ENCODE results near the gene IRX4. TPM values are rescaled to one million over a fixed set of nuclear protein-coding genes. Genes with fewer than 3 reads are reported as not detected.
"Not testable (repeated sequence)": the region's sequence is repeated elsewhere in the genome, so short reads cannot be mapped to it uniquely, and the experiment has no call there.

IRX4 gene
- total RNA-seq, 2 experiments from 2014 or later, result not detected

GRCh38 chr5:1880377-1881025, 2.2 kb downstream of the IRX4 start:
- H3K36me3 Mint-ChIP-seq, result no peaks in the 10 kb centered on the region
- no peak for DNase-seq
- no peak overlapping the region for H3K4me3 Mint-ChIP-seq
- H3K9me3 Mint-ChIP-seq, result no peaks in the 10 kb centered on the region
- H3K27ac Mint-ChIP-seq, result no peak overlapping the region
- peaks cover 17% of the 10 kb centered on the region for H3K4me1 Mint-ChIP-seq
- H3K27me3 Mint-ChIP-seq, result peaks cover 77% of the 10 kb centered on the region

DNA sequence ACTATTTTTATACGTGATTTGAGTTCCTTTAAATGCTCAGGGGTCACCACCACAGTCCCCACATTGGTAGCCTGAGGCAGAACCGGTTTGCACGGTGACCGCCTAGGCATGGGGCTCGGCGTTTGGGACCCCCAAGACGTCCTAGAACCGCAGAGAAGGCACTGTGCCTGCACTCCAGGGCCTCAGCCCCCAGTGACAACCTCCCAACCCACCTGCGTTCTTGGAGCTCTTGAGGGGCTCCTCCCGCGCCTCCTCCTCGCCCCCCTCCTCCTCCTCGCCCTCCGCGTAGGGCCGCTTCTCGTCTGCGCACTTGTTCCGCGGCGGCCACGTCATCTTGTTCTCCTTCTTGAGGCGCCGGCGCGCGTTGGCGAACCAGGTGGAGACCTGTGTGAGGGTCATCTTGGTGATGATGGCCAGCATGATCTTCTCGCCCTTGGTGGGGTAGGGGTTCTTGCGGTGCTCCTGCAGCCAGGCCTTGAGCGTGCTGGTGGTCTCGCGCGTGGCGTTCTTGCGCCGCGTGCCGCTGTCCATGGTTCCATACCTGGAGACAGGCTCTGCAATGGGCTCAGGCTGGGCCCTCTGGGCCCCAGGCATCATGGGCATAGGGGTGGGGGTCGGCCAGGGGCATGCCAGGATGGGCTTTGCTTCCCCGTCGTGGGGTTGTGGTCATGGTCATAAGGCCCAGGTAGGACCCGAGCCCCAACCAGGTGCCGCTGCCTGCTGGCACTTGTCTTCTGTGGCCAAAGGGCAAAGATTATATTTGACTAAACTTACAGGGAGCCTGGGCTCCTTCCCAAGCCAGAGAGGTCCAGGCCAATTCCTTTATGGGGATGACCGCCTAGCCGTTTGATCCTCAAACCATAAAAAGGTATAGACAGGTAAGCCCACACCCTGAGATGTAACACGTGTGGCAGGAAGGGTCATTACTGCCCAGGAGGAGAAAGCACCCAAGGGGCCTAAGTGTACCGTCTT, 3.1 kb downstream of the IRX4 start:
- Mint-ChIP-seq H3K9me3 (no peaks in the 10 kb centered on the region), H3K4me3 (no peak overlapping the region), H3K27ac (no peak overlapping the region), H3K36me3 (no peaks in the 10 kb centered on the region), H3K4me1 (peaks cover 20% of the 10 kb centered on the region), H3K27me3 (peaks cover 77% of the 10 kb centered on the region)
- DNase-seq, result no peak

DNA sequence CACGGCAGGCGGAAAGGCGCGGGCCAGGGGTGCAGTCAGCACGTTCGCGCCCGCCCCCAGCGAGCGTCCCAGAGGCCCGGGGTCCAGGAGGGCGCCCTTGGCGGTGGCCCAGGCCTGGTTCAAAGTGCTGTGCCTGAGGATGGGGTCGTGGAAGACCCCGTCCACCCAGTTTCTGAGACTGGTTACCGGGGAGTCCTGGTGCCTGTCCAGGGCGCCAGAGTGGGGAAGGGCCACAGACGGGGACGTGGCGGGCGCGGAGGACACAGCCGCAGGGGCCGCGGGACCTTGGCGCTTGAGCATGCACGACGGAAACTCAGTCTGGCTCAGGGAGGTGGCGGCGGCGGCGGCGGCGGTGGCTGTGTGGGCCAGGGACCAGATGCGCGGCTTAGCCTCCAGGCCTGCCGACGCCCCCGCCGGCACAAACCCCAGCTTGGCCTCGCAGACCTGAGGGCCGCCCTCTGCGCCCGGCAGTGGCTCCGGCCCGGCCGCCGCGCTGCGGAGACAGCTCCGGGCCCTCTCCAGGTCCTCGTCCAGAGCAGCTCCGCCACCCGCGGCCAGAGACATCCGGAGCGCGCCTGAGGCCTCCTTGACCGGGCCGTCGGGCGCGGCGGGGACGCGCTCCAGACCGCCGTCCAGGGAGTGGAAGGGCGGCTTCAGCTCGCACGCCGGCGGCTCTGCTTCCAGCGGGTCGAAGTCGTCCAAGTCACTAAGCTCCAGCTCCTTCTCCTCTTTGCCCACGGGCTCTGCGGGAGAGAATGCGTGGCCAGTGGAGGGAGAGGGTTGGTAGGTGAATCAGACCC, 4.5 kb downstream of the IRX4 start:
- peaks cover 79% of the 10 kb centered on the region for H3K27me3 Mint-ChIP-seq
- H3K4me1 Mint-ChIP-seq, result peaks cover 18% of the 10 kb centered on the region
- H3K9me3 Mint-ChIP-seq, result no peaks in the 10 kb centered on the region
- H3K36me3 Mint-ChIP-seq, result no peaks in the 10 kb centered on the region
- no peak overlapping the region for H3K27ac Mint-ChIP-seq
- no peak overlapping the region for H3K4me3 Mint-ChIP-seq
- DNase-seq, result no peak

DNA sequence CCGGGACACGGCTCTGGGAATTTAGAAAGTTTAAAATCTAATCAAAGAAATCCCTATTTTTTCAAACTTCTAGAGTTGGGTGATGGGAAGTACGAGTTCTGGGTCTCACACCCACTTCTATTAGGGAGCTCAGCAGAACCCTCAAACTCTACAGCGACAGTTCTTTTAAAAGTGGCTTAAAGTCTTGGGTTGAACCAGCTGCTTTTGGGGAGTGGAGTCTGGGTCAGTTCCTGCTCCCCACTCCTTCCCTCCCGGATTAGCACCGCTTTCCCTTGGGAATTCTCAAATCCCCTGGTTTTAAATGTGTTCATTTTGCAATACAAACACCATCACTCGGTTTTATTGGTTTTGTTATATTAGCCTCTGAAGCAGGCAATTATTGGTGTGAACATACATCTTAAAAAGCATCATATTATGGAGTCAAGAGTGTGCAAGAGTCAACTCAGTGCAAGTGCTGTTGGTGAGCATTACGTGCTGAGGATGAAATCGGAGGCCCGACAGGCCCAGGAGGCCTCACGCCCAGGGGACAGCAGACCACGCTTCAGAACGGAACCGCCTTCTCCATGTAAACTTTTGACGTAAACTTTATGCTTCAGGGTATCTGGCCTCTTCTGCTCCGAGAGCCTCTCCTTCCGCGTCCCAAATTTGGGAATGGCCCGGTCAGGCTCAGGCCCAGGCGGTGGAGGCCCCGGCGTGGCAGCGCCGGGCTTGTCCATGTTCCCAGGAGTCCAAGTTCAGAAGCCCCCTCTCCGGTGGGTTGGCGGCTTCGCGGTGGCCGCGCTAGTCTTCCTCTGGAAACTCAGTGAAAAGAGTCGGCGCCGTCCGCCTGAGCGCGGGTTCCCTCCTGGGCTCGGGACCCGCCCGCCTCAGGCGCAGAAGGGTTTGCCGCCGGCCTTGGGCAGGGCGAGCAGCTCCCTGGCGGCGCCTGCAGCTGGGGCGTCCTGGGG, 5.3 kb downstream of the IRX4 start:
- Mint-ChIP-seq H3K4me3 (no peak overlapping the region), H3K9me3 (no peaks in the 10 kb centered on the region), H3K36me3 (no peaks in the 10 kb centered on the region), H3K27me3 (peaks cover 83% of the 10 kb centered on the region), H3K27ac (no peak overlapping the region), H3K4me1 (peaks cover 18% of the 10 kb centered on the region)
- DNase-seq, result no peak

DNA sequence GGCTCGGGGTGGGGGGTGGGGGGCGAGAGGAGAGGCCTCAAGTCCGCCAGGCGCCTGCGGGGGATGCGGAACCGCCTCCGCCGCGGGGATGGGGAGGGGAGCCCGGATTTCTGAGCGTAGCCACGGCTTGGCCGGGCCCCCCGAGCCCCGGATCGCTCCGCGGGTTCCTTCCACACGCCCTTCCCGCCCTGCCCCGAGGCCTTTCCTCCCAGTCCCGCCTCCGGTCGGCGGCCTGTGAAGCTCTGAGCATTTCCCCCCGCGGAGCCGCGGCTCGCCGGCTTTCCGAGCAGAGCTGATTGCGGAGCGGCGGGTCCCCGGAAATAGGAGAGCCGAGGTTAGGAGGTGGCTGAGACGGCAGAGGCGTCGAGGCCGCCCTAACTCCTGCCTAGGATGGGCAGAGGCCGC, 6.1 kb downstream of the IRX4 start:
- Mint-ChIP-seq H3K4me3 (no peak overlapping the region), H3K9me3 (no peaks in the 10 kb centered on the region), H3K27ac (no peak overlapping the region), H3K36me3 (no peaks in the 10 kb centered on the region), H3K4me1 (peaks cover 18% of the 10 kb centered on the region), H3K27me3 (peaks cover 82% of the 10 kb centered on the region)
- peak; percentile 36 for DNase-seq

GRCh38 chr5:1875843-1876659, 6.7 kb downstream of the IRX4 start:
- Mint-ChIP-seq H3K4me1 (peaks cover 16% of the 10 kb centered on the region), H3K27ac (no peak overlapping the region), H3K9me3 (no peaks in the 10 kb centered on the region), H3K36me3 (no peaks in the 10 kb centered on the region), H3K4me3 (no peak overlapping the region), H3K27me3 (peaks cover 76% of the 10 kb centered on the region)
- DNase-seq, result no peak

DNA sequence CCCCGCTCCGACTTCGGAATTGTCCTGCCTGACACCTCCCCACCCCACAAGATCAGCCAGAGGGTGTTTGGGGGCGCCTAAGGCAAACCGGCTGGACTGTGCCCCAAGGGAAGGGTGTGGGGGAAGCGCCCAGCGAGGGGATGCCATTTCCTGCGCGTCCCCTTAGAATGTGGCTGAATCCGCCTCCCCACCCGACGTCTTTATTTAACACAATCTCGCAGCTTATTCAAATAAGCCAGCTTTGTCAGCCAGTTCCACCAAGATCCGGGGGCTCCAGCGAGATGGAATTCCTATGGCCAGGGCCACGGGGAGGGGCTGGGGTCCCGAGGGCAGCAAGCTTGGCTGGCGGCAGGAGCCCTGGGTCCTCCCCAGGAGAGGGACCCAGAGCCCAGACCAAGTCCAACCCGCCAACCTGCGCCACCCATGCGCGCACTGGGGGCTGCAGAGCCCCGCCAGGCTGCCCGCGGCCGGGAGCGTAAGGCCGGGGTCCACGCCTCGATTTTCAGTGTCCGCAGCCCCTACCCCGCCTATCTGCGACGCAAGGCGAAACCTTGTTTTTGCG, 7.4 kb downstream of the IRX4 start:
- H3K36me3 Mint-ChIP-seq, result no peaks in the 10 kb centered on the region
- no peak for DNase-seq
- no peak overlapping the region for H3K4me3 Mint-ChIP-seq
- peaks cover 14% of the 10 kb centered on the region for H3K4me1 Mint-ChIP-seq
- H3K27ac Mint-ChIP-seq, result no peak overlapping the region
- peaks cover 69% of the 10 kb centered on the region for H3K27me3 Mint-ChIP-seq
- no peaks in the 10 kb centered on the region for H3K9me3 Mint-ChIP-seq

GRCh38 chr5:1874771-1875220, 7.9 kb downstream of the IRX4 start:
- H3K27me3 Mint-ChIP-seq, result peaks cover 63% of the 10 kb centered on the region
- H3K4me1 Mint-ChIP-seq, result peaks cover 11% of the 10 kb centered on the region
- no peak overlapping the region for H3K27ac Mint-ChIP-seq
- H3K36me3 Mint-ChIP-seq, result no peaks in the 10 kb centered on the region
- DNase-seq, result no peak
- no peak overlapping the region for H3K4me3 Mint-ChIP-seq
- H3K9me3 Mint-ChIP-seq, result no peaks in the 10 kb centered on the region

- no peak for DNase-seq
- peaks cover 11% of the 10 kb centered on the region for H3K4me1 Mint-ChIP-seq
- H3K9me3 Mint-ChIP-seq, result no peaks in the 10 kb centered on the region
- H3K27ac Mint-ChIP-seq, result no peak overlapping the region
- no peak overlapping the region for H3K4me3 Mint-ChIP-seq
- peaks cover 59% of the 10 kb centered on the region for H3K27me3 Mint-ChIP-seq
- H3K36me3 Mint-ChIP-seq, result no peaks in the 10 kb centered on the region
Measured at GRCh38 chr5:1874348-1874747, 8.4 kb downstream of the IRX4 start.

- Mint-ChIP-seq H3K27ac (no peak overlapping the region), H3K9me3 (no peaks in the 10 kb centered on the region), H3K4me1 (peaks cover 11% of the 10 kb centered on the region), H3K27me3 (peaks cover 55% of the 10 kb centered on the region), H3K36me3 (no peaks in the 10 kb centered on the region), H3K4me3 (no peak overlapping the region)
- no peak for DNase-seq
Measured at GRCh38 chr5:1873243-1873959, 9.3 kb downstream of the IRX4 start.

GRCh38 chr5:1871441-1871840, 11.3 kb downstream of the IRX4 start:
- Mint-ChIP-seq H3K4me3 (no peak overlapping the region), H3K27ac (no peak overlapping the region), H3K4me1 (peaks cover 8% of the 10 kb centered on the region), H3K27me3 (peaks cover 61% of the 10 kb centered on the region), H3K36me3 (no peaks in the 10 kb centered on the region), H3K9me3 (no peaks in the 10 kb centered on the region)
- no peak for DNase-seq

- H3K27me3 Mint-ChIP-seq, result peaks cover 62% of the 10 kb centered on the region
- H3K36me3 Mint-ChIP-seq, H3K4me3 Mint-ChIP-seq, H3K4me1 Mint-ChIP-seq, H3K9me3 Mint-ChIP-seq, DNase-seq, H3K27ac Mint-ChIP-seq: not testable (repeated sequence)
Measured at GRCh38 chr5:1870435-1871272, 12.1 kb downstream of the IRX4 start.

All from activated naive CD8-positive, alpha-beta T cell treated with anti-CD3 and anti-CD28 coated beads for 36 hours (primary cell).